SU-DHL-6 (cell line): Measurements from ENCODE around the gene SVOPL.

Experiments used
- H2AFZ ChIP-seq: fragments of 200-600 bp; sonication (generic); 2 replicates; pipeline ENCODE4 v1.6.1; 2014; ENCODE audit warnings: low read depth, mild to moderate bottlenecking, moderate library complexity, mixed read lengths, antibody characterized with exemption, low read length; ENCODE audit not compliant: severe bottlenecking
- H3F3A ChIP-seq: fragments of 200-600 bp; shearing (Covaris generic); 2 replicates; pipeline ENCODE4 v1.6.0; 2016; ENCODE audit warnings: antibody characterized with exemption, mild to moderate bottlenecking; ENCODE audit not compliant: insufficient read depth
- H3K27ac ChIP-seq: fragments of 200-600 bp; sonication (generic); 2 replicates; pipeline ENCODE4 v1.5.1; 2016; ENCODE audit warnings: low read depth, mild to moderate bottlenecking, low read length, moderate library complexity, mixed read lengths
- H3K27me3 ChIP-seq: fragments of 200-600 bp; sonication (generic), shearing (Covaris generic); 2 replicates; pipeline ENCODE4 v1.6.0; 2014; ENCODE audit warnings: mild to moderate bottlenecking, low read length
- H3K36me3 ChIP-seq: fragments of 200-600 bp; sonication (generic); 2 replicates; pipeline ENCODE4 v1.6.1; 2014; ENCODE audit warnings: mild to moderate bottlenecking, low read length, mixed read lengths
- H3K4me2 ChIP-seq: fragments of 300-600, 200-600 bp; shearing (Covaris generic), sonication (generic); 2 replicates; pipeline ENCODE4 v1.6.0; 2014; ENCODE audit warnings: low read length, low read depth, mild to moderate bottlenecking; ENCODE audit not compliant: poor library complexity, severe bottlenecking
- H3K4me3 ChIP-seq: fragments of 200-600 bp; sonication (generic); 2 replicates; pipeline ENCODE4 v1.5.1; 2014; ENCODE audit warnings: antibody characterized with exemption, low read length, mild to moderate bottlenecking, mixed read lengths; ENCODE audit not compliant: insufficient read depth, poor library complexity, severe bottlenecking
- H3K79me2 ChIP-seq: fragments of 200-600 bp; sonication (generic); 2 replicates; pipeline ENCODE4 v1.6.1; 2014; ENCODE audit warnings: mild to moderate bottlenecking, low read length, moderate library complexity; ENCODE audit not compliant: insufficient read depth
- H3K9ac ChIP-seq: fragments of 200-600 bp; sonication (generic); 2 replicates; pipeline ENCODE4 v1.7.0; 2014; ENCODE audit warnings: mild to moderate bottlenecking, low read length
- H3K9me2 ChIP-seq: fragments of 200-600 bp; sonication (generic); replicated peaks from 2 replicates; pipeline ENCODE4 v1.6.1; 2014; ENCODE audit warnings: low read length; ENCODE audit not compliant: insufficient read depth
- H3K9me3 ChIP-seq: fragments of 200-600 bp; sonication (generic); 2 replicates; pipeline ENCODE4 v1.6.1; 2014; ENCODE audit warnings: low read length, mixed read lengths; ENCODE audit not compliant: insufficient read depth
- H4K20me1 ChIP-seq: fragments of 200-600 bp; sonication (generic); 2 replicates; pipeline ENCODE4 v1.6.1; 2014; ENCODE audit warnings: low read depth, mild to moderate bottlenecking, antibody characterized with exemption, low read length, moderate library complexity, mixed read lengths
- EZH2phosphoT487 ChIP-seq: fragments of 200-600 bp; sonication (generic), shearing (Covaris generic); conservative IDR thresholded peaks from 2 replicates; pipeline ENCODE4 v1.6.1; 2018; ENCODE audit warnings: mild to moderate bottlenecking, antibody characterized with exemption, low read length, moderate library complexity, mixed read lengths
- TF ChIP-seq, protein P1 (sequence below): fragments of 200-600 bp; sonication (generic); IDR thresholded peaks from one replicate; pipeline ENCODE4 v1.5.1; 2017; ENCODE audit warnings: antibody characterized with exemption, mild to moderate bottlenecking, low read length, moderate library complexity; ENCODE audit not compliant: insufficient read depth, poor library complexity, severe bottlenecking

Gene SVOPL

DNA sequence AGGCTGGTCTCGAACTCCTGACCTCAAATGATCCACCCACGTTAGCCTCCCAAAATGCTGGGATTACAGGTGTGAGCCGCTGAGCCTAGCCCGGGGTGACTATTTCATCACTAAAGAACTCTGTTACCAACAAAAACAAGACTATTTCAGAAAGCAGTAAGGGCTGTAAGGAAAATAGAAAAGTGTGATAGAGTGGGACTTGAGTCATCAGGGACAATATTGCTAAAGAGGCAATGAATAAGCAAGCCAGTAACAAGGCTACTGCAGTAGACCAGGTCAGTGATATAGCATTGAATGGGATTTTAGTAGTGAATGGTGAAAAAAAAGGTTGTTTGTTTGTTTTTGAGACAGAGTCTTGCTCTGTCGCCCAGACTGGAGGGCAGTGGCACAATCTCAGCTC is 51.7 kb downstream of the SVOPL start:
- no peaks in the 10 kb centered on the region for H3K27me3 ChIP-seq
- no peak overlapping the region for H3K4me2 ChIP-seq
- no peak overlapping the region for H2AFZ ChIP-seq
- H3K9me3 ChIP-seq = no peaks in the 10 kb centered on the region
- no peak overlapping the region for H3K27ac ChIP-seq
- H3K4me3 ChIP-seq = no peak overlapping the region
- no peak for TF ChIP-seq EZH2phosphoT487
- TF ChIP-seq, protein P1, sequence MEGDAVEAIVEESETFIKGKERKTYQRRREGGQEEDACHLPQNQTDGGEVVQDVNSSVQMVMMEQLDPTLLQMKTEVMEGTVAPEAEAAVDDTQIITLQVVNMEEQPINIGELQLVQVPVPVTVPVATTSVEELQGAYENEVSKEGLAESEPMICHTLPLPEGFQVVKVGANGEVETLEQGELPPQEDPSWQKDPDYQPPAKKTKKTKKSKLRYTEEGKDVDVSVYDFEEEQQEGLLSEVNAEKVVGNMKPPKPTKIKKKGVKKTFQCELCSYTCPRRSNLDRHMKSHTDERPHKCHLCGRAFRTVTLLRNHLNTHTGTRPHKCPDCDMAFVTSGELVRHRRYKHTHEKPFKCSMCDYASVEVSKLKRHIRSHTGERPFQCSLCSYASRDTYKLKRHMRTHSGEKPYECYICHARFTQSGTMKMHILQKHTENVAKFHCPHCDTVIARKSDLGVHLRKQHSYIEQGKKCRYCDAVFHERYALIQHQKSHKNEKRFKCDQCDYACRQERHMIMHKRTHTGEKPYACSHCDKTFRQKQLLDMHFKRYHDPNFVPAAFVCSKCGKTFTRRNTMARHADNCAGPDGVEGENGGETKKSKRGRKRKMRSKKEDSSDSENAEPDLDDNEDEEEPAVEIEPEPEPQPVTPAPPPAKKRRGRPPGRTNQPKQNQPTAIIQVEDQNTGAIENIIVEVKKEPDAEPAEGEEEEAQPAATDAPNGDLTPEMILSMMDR = no peak
- H3K9me2 ChIP-seq = no peaks in the 10 kb centered on the region
- no peak overlapping the region for H3K9ac ChIP-seq
- H3F3A ChIP-seq = no peaks in the 10 kb centered on the region
- no peaks in the 10 kb centered on the region for H3K79me2 ChIP-seq
- H3K36me3 ChIP-seq = no peaks in the 10 kb centered on the region
- H4K20me1 ChIP-seq = no peaks in the 10 kb centered on the region

- Histone ChIP-seq H2AFZ (no peak overlapping the region), H3K36me3 (no peaks in the 10 kb centered on the region), H3K79me2 (no peaks in the 10 kb centered on the region), H3F3A (no peaks in the 10 kb centered on the region), H3K9ac (no peak overlapping the region), H4K20me1 (no peaks in the 10 kb centered on the region), H3K4me2 (no peak overlapping the region), H3K27ac (no peak overlapping the region), H3K9me2 (no peaks in the 10 kb centered on the region), H3K9me3 (no peaks in the 10 kb centered on the region), H3K27me3 (no peaks in the 10 kb centered on the region), H3K4me3 (no peak overlapping the region)
- TF ChIP-seq, protein P1 = no peak
- no peak for TF ChIP-seq EZH2phosphoT487
These were observed 55.9 kb downstream of the SVOPL start for GRCh38 chr7:138645284-138645683.

GRCh38 chr7:138632826-138633602 is 68.1 kb downstream of the SVOPL start:
- Histone ChIP-seq H3K27me3 (no peaks in the 10 kb centered on the region), H3K4me3 (no peak overlapping the region), H4K20me1 (no peaks in the 10 kb centered on the region), H3K9ac (no peak overlapping the region), H3K9me3 (no peaks in the 10 kb centered on the region), H3K4me2 (no peak overlapping the region), H3K79me2 (no peaks in the 10 kb centered on the region), H3K27ac (no peak overlapping the region), H3K36me3 (no peaks in the 10 kb centered on the region), H2AFZ (no peak overlapping the region), H3K9me2 (no peaks in the 10 kb centered on the region), H3F3A (no peaks in the 10 kb centered on the region)
- TF ChIP-seq, protein P1 = no peak
- TF ChIP-seq EZH2phosphoT487 = no peak
